ENCODE measurements around the gene STAT1. TPM values are rescaled to one million over a fixed set of nuclear protein-coding genes. Genes with fewer than 3 reads are reported as not detected.

STAT1 gene
- total and polyA plus RNA-seq, 9 of the 15 experiments (the other 6 are each of a cell fraction or from before 2014, with no cell fraction given), result 8.7 to 34.4 (median 26.8) TPM

- no peak for TF ChIP-seq MLX (CRISPR knock-in tag; conservative IDR thresholded peaks at IDR 0.05)
- TF ChIP-seq, protein P1, sequence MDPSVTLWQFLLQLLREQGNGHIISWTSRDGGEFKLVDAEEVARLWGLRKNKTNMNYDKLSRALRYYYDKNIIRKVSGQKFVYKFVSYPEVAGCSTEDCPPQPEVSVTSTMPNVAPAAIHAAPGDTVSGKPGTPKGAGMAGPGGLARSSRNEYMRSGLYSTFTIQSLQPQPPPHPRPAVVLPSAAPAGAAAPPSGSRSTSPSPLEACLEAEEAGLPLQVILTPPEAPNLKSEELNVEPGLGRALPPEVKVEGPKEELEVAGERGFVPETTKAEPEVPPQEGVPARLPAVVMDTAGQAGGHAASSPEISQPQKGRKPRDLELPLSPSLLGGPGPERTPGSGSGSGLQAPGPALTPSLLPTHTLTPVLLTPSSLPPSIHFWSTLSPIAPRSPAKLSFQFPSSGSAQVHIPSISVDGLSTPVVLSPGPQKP (CRISPR knock-in tag; IDR thresholded peaks at IDR 0.05), result no peak
- TF ChIP-seq RBM34 (IDR thresholded peaks at IDR 0.05; ENCODE audit: borderline replicate concordance, insufficient read depth, low read length), result no peak
- TF ChIP-seq HCFC1 (IDR thresholded peaks at IDR 0.05; ENCODE audit: low read depth, low read length), result no peak
- no peak for TF ChIP-seq ZBED1 (IDR thresholded peaks at IDR 0.05)
- TF ChIP-seq CBFB (CRISPR knock-in tag; IDR thresholded peaks at IDR 0.05), result no peak
- no peak for TF ChIP-seq ZNF668 (CRISPR knock-in tag; IDR thresholded peaks at IDR 0.05)
- no peak for TF ChIP-seq ZNF232 (CRISPR knock-in tag; IDR thresholded peaks at IDR 0.05)
- no peak for TF ChIP-seq ZNF140 (CRISPR knock-in tag; IDR thresholded peaks at IDR 0.05)
- TF ChIP-seq CBFA2T3 (IDR thresholded peaks at IDR 0.05), result no peak
- no peak for TF ChIP-seq MBD2 (IDR thresholded peaks at IDR 0.05; ENCODE audit: borderline replicate concordance, low read depth)
- TF ChIP-seq TSHZ1 (CRISPR knock-in tag; IDR thresholded peaks at IDR 0.05), result no peak
- no peak for TF ChIP-seq PBX2 (CRISPR knock-in tag; IDR thresholded peaks at IDR 0.05; ENCODE audit: low read depth)
- no peak for TF ChIP-seq PBX2 (tag; conservative IDR thresholded peaks at IDR 0.05; ENCODE audit: low read depth)
- TF ChIP-seq TEAD2 (tag; IDR thresholded peaks at IDR 0.05), result no peak
- TF ChIP-seq, protein P2, sequence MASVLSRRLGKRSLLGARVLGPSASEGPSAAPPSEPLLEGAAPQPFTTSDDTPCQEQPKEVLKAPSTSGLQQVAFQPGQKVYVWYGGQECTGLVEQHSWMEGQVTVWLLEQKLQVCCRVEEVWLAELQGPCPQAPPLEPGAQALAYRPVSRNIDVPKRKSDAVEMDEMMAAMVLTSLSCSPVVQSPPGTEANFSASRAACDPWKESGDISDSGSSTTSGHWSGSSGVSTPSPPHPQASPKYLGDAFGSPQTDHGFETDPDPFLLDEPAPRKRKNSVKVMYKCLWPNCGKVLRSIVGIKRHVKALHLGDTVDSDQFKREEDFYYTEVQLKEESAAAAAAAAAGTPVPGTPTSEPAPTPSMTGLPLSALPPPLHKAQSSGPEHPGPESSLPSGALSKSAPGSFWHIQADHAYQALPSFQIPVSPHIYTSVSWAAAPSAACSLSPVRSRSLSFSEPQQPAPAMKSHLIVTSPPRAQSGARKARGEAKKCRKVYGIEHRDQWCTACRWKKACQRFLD (CRISPR knock-in tag; IDR thresholded peaks at IDR 0.05), result no peak
These were observed 43.0 kb downstream of the STAT1 start (continued) for GRCh38 chr2:190970873-190971506.

Measured in K562 (cell line).